AG08396 (cell line): Measurements from ENCODE around the gene ATOH7.
"Not testable (repeated sequence)": the region's sequence is repeated elsewhere in the genome, so short reads cannot be mapped to it uniquely, and the experiment has no call there.

Source experiments
- DNase-seq: peaks from one replicate; pipeline ENCODE4 v3.0.0; 2012; ENCODE audit warnings: low spot score, mixed read lengths

The ATOH7 gene

DNA sequence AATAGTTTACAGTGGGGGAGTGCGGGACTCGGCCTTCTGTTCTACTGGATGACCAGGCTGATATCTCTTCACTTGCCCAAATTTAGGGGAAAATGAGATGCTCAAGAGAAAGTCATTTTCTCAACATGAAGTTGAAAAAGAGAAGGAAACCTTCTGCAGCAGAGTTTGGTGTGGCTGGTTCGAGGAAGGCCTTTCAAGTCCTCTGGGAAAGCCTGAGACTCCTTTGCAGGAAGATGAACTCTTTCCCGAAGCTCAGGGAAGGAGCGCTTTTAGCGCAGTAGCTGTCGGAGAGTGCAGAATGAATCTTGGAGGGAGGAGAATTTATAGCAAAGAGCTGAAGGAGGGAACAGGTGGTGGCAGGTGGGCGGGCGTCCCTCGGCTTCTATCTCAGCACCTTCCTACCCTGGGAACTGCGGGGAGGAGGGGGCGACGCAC, at the start of gene ATOH7:
ATOH7 (minus strand) TSS at position 297 of the 435 bp plus-strand sequence. CDS start 436 bp downstream, outside the sequence.
- DNase-seq: no peak

DNA sequence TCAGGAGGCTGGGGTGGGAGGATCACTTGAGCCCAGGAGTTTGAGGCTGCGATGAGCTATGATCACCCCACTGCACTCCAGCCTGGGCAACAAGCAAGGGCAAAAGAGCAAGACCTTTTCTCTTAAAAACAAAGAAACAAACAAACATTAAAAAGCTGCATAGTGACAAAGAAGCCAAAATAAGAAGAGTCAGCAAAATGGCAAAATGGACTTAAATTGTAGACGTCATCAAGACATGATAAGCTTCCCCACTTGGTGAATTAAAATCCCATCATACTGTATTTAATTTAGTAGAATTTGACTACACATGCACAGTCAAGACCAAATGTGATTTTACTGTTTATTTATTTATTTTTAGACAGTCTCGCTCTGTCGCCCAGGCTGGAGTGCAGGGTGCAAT, 48.8 kb upstream of the ATOH7 start:
- no peak for DNase-seq

DNA sequence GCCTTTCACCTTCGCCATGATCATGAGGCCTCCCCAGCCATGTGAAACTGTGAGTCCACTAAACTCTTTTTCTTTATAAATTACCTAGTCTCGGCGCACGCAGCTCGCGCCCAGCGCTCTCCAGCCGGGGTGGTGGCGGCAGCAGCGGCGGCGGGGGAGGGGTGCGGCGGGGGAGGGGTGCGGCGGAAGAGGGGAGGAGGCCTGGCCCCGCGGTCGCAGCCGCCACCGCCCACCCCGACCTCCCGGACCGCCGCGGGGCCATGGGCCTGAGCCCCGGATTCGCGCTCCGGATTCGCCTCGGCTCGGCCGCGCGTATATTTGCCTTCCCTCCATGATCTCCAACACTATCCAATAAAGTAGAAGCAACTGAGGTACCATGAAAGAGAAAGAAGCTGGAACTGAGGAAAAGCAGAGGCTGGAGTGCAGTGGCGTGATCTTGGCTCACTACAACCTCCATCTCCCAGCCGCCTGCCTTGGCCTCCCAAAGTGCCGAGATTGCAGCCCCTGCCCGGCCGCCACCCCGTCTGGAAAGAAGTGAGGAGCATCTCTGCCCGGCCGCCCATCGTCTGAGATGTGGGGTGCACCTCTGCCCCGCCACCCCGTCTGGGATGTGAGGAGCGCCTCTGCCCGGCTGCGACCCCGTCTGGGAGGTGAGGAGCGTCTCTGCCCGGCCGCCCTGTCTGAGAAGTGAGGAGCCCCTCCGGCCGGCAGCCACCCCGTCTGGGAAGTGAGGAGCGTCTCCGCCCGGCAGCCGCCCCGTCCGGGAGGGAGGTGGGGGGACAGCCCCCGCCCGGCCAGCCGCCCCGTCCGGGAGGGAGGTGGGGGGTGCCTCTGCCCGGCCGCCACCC, 47.2 kb upstream of the ATOH7 start:
- not testable (repeated sequence) for DNase-seq

DNA sequence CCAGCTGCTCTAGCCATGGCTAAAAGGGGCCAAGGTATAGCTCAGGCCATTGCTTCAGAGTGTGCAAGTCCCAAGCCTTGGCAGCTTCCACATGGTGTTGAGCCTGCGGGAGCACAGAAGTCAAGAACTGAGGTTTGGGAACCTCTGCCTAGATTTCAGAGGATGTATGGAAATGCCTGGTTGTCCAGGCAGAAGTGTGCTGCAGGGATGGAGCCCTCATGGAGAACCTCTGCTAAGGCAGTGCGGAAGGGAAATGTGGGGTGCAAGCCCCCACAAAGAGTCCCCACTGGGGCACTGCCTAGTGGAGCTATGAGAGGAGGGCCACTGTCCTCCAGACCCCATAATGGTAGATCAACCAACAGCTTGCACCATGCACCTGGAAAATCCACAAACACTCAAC, 45.9 kb upstream of the ATOH7 start:
- DNase-seq: not testable (repeated sequence)

DNA sequence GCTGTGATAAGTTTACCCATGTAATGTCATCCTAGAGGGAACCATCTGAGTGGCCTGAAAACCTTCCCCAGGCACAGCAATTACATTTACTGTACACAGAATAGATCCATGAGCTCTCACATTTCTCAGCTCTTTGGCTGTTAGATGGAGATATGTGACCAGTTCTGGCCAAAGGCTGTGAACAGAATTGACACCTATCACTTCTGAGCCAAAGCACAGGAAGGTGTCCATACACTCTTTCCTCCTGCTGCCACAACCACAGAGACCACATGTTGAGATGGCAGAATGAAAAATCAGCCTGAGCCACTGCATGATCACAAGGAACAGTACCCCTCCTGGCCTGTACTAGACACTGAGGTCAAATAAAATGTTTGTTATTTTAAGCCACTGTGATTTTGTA, 44.3 kb upstream of the ATOH7 start:
- DNase-seq: no peak

DNA sequence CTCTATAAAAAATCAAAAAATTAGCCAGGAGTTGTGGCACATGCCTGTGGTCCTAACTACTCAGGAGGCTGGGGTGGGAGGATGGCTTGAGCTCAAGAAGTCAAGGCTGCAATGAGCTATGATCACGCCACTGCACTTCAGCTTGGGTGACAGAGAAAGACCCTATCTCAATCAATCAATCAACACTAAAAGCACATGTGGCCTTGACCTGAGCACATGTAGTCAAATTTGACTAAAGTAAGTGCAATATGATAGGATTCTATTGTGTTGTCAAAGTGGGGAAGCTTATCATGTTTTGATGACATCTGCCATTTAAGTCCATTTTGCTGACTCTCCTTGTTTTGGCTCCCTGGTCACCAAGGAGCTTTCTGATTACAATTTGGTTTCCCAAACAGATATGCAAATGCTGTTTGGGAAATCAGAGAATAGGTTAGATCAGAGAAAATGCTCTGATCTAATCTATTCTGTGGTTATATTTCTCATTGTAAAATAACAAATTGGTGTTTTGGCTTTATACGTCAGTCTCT, 43.8 kb upstream of the ATOH7 start:
- no peak for DNase-seq

DNA sequence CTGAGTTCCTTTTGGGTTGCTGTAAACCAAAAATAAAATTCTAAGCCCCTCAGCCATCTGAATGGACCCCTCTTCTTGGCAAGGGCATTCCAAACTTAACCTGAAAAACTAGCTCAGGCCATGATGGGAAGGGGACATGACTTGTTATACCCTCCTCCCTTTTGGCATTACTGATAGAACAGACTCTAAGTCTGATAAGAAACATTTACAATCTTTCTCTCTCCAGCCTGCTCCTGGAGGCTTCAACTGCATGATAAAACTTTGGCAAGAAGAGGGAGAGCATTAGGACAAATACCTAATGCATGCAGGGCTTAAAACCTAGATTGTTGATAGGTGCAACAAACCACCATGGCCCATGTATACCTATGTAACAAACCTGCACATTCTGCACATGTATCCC, 40.9 kb upstream of the ATOH7 start:
- no peak for DNase-seq

DNA sequence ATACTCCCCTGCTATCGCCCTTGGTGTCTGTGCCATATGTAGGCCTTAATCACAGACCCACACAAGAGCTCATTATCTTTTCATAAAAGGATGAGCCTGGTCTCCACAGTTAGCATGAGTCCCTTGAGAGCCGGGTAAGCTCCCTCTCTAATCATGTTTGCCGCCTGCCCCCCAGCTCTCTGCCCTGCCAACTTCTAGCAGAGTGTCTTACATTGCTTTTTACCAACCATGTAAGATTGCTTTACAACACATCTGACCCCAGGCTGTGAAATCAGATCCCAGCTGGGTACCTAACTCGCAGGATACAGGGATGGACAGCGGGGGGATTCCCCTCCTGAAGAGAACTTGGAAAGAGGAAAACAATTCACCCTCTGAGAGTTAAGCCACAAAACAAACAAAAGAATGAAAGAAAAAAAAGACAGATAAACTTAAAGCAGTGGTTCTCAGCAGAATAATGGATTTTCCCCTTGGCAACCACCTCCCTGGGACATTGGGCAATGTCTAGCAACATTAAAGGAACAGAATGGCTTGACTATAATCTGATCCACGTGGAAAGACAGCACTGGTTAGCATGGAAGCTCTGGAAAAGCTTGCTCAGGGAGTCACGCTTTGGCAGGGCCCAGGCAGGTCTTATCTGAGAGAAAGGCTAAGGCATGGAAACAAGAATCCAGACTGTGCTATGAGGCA, 39.4 kb upstream of the ATOH7 start:
- no peak for DNase-seq

DNA sequence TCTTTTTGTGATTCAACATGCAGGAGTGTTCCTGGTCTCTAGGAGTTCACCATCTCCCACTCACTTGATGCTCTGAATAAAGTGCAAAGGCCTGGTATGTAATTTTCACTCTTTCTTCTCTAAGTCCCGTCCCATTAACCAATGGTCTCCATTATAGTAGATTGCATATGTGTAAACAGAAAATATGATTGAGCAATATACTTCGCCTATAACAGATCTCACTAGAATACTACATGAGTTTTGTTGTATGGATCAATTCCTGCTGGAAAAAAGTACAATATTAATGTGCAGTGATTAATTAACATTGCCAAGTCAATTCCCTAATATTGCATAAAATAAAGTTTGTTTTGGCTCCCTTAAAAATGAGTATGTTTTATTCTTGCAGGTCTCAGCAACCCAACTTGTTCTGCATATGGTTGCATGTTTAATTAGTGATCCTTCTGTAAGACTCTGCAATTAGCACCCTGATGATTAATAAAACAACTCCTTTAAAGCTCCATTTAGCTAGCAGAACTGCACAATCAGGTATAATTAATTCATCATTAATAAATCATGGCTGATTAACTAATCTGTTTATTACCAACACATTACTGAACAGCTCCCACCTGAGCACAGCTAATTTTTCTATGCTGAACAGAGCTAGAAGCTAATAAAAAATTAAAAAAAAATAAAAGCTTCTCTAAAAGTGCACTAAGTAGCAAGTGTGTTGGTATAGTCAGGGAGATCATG, 37.8 kb upstream of the ATOH7 start:
- DNase-seq: no peak

DNA sequence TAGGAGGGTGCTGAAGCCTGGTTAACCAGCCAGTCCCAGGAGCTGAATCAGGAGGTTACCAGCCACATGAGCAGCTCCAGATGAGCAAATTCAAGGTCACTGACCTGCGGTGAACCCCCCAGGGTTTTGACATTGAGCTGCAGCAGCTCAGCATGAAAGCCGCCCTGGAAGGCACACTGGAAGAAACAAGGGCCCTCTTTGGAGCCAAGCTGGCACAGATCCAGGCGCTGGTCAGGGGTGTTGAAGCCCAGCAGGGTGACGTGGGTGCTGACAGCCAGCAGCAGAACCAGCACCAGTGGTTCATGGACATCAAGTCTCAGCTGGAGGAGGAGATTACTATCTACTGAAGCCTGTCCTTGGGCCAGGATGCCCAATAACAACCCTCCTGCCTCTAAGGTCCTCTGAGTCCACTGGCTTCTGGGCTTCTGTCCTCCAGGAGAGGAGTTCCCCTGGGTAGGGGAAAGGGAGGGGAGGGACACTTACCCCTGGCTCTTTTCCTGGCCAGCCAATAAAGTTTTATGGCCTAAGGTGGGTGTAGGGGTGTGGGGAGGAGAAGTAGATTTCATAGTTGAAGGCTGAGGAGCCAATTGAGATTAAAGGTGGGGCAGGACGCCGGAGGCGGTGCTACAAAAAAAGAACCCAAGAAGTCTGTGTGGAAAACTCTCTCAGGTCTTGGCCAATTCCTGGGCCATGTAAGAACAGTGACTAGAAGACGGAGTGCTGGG, 29.4 kb upstream of the ATOH7 start:
- DNase-seq: no peak

DNA sequence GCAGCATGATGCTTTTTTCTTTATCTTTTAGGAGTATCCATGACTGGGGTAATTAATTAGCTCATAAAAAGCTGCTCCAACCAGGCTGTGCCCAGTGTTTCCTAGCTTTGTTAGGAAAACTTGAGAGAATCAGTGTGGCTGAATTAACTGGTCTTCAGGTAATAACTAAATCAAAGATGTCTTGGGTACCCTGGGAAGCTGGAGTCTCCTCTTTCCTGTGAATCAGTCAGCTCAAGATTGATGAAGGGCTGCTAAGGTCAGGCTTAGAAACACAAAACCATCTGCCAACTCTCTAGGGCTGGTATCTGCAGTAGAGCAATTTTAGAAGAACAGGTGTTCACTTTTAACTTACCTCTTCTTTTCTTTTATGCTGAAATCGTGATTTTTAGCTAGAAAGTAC, 21.4 kb upstream of the ATOH7 start:
- DNase-seq: no peak

DNA sequence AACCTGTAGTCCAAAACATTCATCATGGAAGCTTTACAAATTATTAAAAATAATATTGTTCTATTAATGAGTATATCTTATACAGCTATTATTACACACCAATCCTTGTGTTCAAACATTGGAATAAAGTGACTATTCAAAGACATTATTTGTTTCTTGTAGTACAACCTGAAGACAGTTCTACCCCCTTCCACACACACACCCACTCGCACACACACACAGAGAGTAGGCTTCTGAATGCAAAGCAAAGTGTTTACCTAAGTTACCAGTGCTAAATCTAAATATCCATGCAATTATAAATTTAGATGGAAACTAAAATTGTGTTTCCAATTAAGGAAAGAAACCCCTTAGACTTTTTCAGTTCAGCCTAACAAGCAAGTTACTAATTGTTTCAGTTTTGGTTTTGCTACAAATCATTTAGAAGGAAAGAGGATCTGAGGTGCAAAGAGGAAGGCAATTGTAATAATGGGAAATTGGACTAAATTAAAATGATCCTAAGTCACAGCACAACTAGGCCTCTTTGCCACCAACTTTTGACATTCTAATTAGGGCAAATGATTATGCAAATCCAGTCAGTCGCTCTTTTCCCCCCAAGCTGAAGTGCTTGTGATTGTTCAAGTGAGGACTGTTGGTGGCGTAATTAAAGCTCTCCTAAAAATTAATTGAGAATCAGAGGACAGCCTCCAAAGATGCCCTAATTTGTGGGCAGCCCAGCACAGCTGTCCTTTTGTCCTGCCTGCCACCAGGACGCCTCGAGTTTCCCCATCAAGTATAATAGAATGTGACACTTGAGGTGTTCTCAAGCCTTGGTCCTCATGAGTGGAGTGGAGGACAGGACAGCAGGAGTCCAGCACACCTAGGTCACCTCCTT, 19.9 kb upstream of the ATOH7 start:
- no peak for DNase-seq

DNA sequence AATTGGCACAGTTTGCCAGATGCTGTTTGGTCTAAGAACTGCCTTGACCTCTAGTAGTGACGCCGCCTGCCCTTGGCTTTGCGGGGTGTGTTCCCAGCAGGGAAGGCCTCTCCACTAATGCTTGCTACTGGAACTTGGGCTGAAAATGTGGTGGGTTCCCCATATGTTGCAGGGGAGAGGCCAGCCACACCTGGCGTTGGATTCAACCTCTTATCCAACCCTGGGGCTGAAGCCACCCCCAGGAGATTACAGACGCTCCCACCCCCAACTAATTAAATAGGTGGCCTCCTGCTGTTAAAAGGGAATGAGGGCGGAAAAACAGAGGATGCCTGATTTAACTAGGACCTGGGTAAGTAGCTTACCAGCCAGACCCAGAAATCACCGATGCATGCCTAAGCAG, 19.2 kb upstream of the ATOH7 start:
- DNase-seq: no peak

DNA sequence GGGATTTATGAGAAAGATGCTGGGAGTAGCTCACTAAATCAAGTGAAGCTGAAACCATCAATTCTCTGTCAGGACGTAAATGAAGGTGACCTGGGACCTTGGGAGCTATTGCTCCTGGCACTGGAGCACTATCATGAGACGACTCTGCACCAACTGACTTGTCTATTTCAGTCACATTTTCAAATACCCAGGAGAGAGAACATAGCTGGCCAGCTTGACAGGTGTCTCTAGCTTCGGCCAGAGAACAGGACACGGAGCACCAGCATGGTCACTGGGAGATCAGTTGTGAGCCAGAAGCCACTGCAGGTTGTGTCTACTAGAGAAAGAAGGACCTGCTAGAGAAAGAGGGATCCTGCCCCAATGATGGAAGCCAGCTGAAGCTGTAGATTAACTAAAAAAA, 17.4 kb upstream of the ATOH7 start:
- no peak for DNase-seq

DNA sequence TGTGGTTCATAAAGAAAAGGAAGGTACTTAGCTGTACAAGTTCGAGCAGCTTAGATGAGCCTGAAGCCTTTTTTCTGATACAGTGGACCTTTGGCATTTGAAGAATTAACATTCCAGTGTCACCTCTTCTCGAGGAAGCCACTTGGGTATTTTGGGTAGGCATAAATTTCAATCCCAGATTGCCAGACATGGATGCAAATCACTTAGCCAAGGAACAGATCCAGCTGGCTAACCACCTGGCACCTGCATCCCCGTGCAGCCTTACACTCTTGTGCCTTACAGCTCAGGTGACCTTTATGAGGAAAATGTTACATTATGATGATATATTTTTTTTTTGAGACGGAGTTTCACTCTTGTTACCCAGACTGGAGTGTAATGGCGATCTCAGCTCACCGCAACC, 16.0 kb upstream of the ATOH7 start:
- no peak for DNase-seq

DNA sequence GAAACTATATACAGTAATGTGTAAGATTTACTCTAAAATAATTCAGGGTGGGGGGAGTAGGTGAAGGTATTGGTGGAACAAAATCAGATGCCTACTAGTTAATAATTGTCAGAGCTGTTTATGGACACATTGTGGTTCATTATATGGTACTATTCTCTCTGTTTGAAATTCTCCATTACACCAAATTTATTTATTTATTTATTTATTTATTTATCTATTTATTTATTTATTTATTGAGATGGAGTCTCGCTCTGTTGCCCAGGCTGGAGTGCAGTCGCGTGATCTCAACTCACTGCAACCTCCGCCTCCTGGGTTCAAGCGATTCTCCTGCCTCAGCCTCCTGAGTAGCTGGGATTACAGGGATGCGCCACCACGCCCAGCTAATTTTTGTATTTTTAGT, 14.5 kb upstream of the ATOH7 start:
- not testable (repeated sequence) for DNase-seq

DNA sequence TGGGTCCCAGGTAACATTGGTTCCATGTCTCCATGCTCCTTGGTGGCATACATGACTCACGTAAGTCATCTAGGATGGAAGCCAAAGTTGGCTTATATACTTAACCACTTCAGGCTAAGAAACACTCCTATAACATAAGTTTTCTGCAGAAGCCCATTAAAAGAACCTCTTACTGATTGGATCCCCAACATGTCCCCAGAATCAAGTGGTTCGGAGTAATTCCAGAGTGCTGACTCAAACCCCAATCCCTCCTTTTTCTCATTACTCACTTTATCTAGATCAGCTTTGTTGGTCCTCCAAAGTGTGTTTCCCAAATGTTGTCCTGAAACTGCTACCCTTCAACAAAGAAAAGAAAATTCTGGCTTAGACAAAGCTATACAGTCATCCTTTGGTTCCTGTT, 10.1 kb upstream of the ATOH7 start:
- DNase-seq: no peak

DNA sequence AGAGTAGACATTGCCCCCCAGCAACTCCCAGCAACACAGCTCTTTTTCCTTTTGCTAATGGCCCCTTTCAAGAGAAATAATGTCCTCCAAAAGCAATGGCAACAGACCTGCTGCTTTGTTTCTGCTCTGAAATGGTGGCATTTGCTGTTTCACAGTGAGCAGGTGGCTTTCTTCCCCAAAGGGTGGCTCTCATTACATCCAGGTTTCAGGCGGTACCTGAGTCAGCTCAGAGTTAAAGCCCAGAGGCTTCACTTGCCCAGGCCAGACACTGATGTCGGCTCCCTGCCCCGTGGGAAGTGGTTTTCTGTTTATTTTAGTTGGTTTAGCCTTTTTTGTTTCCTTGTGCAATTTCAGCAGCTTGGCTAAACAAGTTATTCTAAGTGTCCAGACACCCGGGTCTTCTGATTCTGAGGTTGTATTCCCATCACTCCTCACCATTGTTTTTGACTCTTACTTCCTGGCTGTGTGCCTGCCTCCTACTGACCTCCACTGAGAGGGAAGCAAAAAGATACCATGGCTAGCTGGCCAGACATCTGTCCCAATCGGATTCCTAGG, 7.8 kb upstream of the ATOH7 start:
- DNase-seq: no peak

DNA sequence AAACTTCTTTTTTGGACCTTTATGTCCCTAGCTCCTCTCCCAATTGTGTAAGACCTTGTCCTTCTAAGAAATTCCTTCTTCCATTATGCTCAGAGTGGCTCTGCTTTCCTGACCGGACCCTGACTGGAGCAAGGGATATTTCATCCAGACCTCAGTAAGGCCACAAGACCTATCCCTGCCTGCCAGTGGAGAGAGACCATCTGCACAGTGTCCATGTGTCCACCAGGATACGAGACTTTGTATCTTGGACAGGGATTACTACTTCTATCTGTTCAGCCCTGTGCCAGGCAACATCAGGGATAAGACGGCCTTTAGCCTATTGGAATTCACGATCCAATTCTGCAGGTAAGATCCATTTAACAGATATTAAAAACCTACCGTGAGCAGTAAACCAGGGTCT, 7.2 kb upstream of the ATOH7 start:
- DNase-seq: no peak

DNA sequence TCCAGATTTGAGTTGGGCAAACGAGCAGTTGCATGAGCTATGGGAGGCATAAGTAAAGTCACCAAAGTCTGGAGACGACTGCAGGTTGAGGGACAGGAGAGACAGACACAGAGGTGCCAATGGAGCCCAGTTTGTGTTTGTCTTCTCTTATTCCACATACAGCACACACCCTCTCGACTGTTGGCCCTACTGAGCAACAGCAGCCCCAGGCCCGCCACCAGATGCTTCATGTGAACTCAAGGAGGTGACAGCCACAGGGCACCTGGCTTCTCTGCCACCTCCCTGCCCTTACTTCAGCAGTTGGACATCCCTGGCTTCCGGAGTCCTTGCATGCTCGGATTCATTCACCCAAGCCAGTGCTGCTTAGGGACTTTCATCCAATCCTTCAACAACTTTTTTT, 6.5 kb upstream of the ATOH7 start:
- DNase-seq: no peak

DNA sequence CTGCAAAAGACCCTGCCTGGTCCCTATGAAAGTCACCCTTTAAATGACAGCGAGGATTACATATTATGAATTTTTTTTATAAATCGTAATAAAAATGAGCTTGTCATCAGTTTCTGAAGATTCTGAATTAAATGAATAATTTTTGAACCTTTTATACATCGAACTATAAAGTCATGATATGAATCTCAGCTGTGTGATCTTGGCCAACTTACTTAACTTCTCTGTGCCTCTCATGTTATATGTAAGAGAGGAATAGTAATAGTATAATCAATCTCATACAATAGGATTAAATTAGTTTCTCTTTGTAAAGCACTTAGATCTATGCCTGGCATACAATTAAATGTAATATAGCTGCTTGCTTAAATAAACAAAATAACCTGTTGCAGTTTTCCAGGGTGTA, 5.3 kb upstream of the ATOH7 start:
- no peak for DNase-seq
